Effector CD4-positive, alpha-beta T cell (primary cell): ENCODE measurements around the gene CHAMP1.
"Not testable (repeated sequence)": the region's sequence is repeated elsewhere in the genome, so short reads cannot be mapped to it uniquely, and the experiment has no call there.

Experiments
- DNase-seq: peaks from one replicate; pipeline ENCODE4 v3.0.0-alpha.2; 2020

Gene CHAMP1

GRCh38 chr13:114334305-114335053, 20.2 kb downstream of the CHAMP1 start:
- no peak for DNase-seq

- DNase-seq: not testable (repeated sequence)
Measured at GRCh38 chr13:114336457-114336856, 22.2 kb downstream of the CHAMP1 start.

- DNase-seq: no peak
Measured at GRCh38 chr13:114338959-114339358, 24.7 kb downstream of the CHAMP1 start.

- no peak for DNase-seq
Measured at GRCh38 chr13:114339857-114340534, 25.7 kb downstream of the CHAMP1 start.

GRCh38 chr13:114341003-114341777, 26.9 kb downstream of the CHAMP1 start:
- DNase-seq: no peak

GRCh38 chr13:114347256-114347655, 33.0 kb downstream of the CHAMP1 start:
- DNase-seq: not testable (repeated sequence)

GRCh38 chr13:114352763-114353162, 38.5 kb downstream of the CHAMP1 start:
- not testable (repeated sequence) for DNase-seq

GRCh38 chr13:114353382-114353781, 39.1 kb downstream of the CHAMP1 start:
- DNase-seq: not testable (repeated sequence)
